SK-N-SH (cell line): ENCODE results near the gene SYCN. TPM values are rescaled to one million over a fixed set of nuclear protein-coding genes. Genes with fewer than 3 reads are reported as not detected.
"Not testable (repeated sequence)": the region's sequence is repeated elsewhere in the genome, so short reads cannot be mapped to it uniquely, and the experiment has no call there.

ENCODE experiments used
- CTCF ChIA-PET: fragments of 300-600, 350-600 bp; formaldehyde crosslinking; extraction: SDS; loops from one replicate; lab custom pipeline; 2021; lab: Yijun Ruan, JAX
- POLR2A ChIA-PET: fragments of 350-600 bp; sonication (Branson Sonifier 250); formaldehyde crosslinking; extraction: SDS; loops from one replicate; lab custom pipeline; 2020; ENCODE audit warnings: antibody characterized with exemption, inconsistent platforms; lab: Yijun Ruan, JAX
- DNase-seq: peaks from one replicate; pipeline ENCODE4 v3.0.0; 2012
- H2AFZ ChIP-seq: fragments of 200-600 bp; sonication (generic); 2 replicates; pipeline ENCODE4 v1.8.1; 2016; ENCODE audit warnings: antibody characterized with exemption, mild to moderate bottlenecking, low read depth
- H3F3A ChIP-seq: fragments of 200-600 bp; sonication (generic); replicated peaks from 2 replicates; pipeline ENCODE3; 2016; ENCODE audit warnings: antibody characterized with exemption, mild to moderate bottlenecking; ENCODE audit not compliant: insufficient read depth
- H3K27ac ChIP-seq, 2 experiments: fragments of 200-500 bp in 1 of 2; fragments of 200-600 bp in 1 of 2; sonication (Bioruptor generic) in 1 of 2; sonication (generic), shearing (Covaris generic) in 1 of 2; 2 replicates each; pipeline versions ENCODE4 v1.5.1 to v1.6.1; 2014 to 2016; ENCODE audit warnings: low read depth in 2 of 2, inconsistent platforms in 1 of 2, low read length in 1 of 2, mild to moderate bottlenecking in 1 of 2, mixed read lengths in 1 of 2
- H3K27me3 ChIP-seq: fragments of 200-600 bp; sonication (generic), shearing (Covaris generic); 2 replicates; pipeline ENCODE4 v1.6.1; 2016; ENCODE audit warnings: mixed run types; ENCODE audit not compliant: insufficient read depth
- H3K36me3 ChIP-seq, 2 experiments: fragments of 200-500 bp in 1 of 2; fragments of 200-600 bp in 1 of 2; sonication (Bioruptor generic) in 1 of 2; sonication (generic) in 1 of 2; replicated peaks in 1 of 2; 2 replicates each; pipeline versions ENCODE3 to v1.5.1; 2014 to 2016; ENCODE audit warnings: low read length in 1 of 2, mild to moderate bottlenecking in 1 of 2; ENCODE audit not compliant: insufficient read depth in 2 of 2, control insufficient read depth in 1 of 2
- H3K4me1 ChIP-seq, 2 experiments: fragments of 200-500 bp in 1 of 2; fragments of 200-600 bp in 1 of 2; sonication (Bioruptor generic) in 1 of 2; sonication (generic), shearing (Covaris generic) in 1 of 2; 2 replicates each; pipeline versions ENCODE4 v1.5.1 to v1.6.1; 2014 to 2016; ENCODE audit warnings: low read depth in 1 of 2, low read length in 1 of 2, mixed run types in 1 of 2; ENCODE audit not compliant: insufficient read depth in 2 of 2, control insufficient read depth in 1 of 2
- H3K4me2 ChIP-seq: fragments of 200-600 bp; sonication (generic), shearing (Covaris generic); 2 replicates; pipeline ENCODE4 v1.6.1; 2017; ENCODE audit warnings: mixed run types
- H3K4me3 ChIP-seq, 2 experiments: fragments of 200-500 bp in 1 of 2; fragments of 200-600 bp in 1 of 2; sonication (Bioruptor generic) in 1 of 2; sonication (generic), shearing (Covaris generic) in 1 of 2; 2 replicates each; pipeline versions ENCODE4 v1.5.1 to v1.8.1; 2014 to 2016; ENCODE audit warnings: low read depth in 2 of 2, inconsistent platforms in 1 of 2, low read length in 1 of 2, mild to moderate bottlenecking in 1 of 2, mixed read lengths in 1 of 2, moderate library complexity in 1 of 2
- H3K79me2 ChIP-seq: fragments of 200-600 bp; sonication (generic); 2 replicates; pipeline ENCODE4 v1.8.1; 2017; ENCODE audit warnings: mild to moderate bottlenecking; ENCODE audit not compliant: insufficient read depth
- H3K9ac ChIP-seq: fragments of 200-600 bp; sonication (generic); 2 replicates; pipeline ENCODE4 v1.6.1; 2017; ENCODE audit warnings: mixed run types
- H3K9me2 ChIP-seq: fragments of 200-600 bp; sonication (generic); 2 replicates; pipeline ENCODE4 v1.6.1; 2017; ENCODE audit warnings: mixed run types
- H3K9me3 ChIP-seq: fragments of 200-600 bp; sonication (generic); 2 replicates; pipeline ENCODE4 v1.6.1; 2017; ENCODE audit warnings: mixed run types, mild to moderate bottlenecking, moderate library complexity
- H4K20me1 ChIP-seq: fragments of 200-600 bp; sonication (generic); 2 replicates; pipeline ENCODE4 v1.6.1; 2017; ENCODE audit warnings: mild to moderate bottlenecking, mixed run types; ENCODE audit not compliant: insufficient read depth
- IRF3 ChIP-seq: fragments of 150-350 bp; IDR thresholded peaks from 2 replicates; pipeline ENCODE4 v1.6.1; 2016; ENCODE audit warnings: mild to moderate bottlenecking, low read depth, low read length
- JUND ChIP-seq: IDR thresholded peaks from 2 replicates; pipeline ENCODE4 v1.4.0; 2012
- MAX ChIP-seq: IDR thresholded peaks from 2 replicates; pipeline ENCODE4 v1.4.0; 2012; ENCODE audit warnings: low read depth
- POLR2AphosphoS5 ChIP-seq: IDR thresholded peaks from 2 replicates; pipeline ENCODE4 v1.6.1; 2012; ENCODE audit warnings: low read depth, low read length
- RXRA ChIP-seq: IDR thresholded peaks from 2 replicates; pipeline ENCODE4 v1.4.0; 2012; ENCODE audit warnings: low read depth, mild to moderate bottlenecking, borderline replicate concordance
- SIN3A ChIP-seq: IDR thresholded peaks from 2 replicates; pipeline ENCODE4 v1.6.1; 2012; ENCODE audit warnings: low read depth, mild to moderate bottlenecking, low read length, moderate library complexity, borderline replicate concordance
- USF2 ChIP-seq: fragments of 150-350 bp; IDR thresholded peaks from 2 replicates; pipeline ENCODE4 v1.6.1; 2017; ENCODE audit warnings: antibody characterized with exemption, low read length, low read depth, borderline replicate concordance
- YY1 ChIP-seq: IDR thresholded peaks from 2 replicates; pipeline ENCODE4 v1.4.0; 2012; ENCODE audit warnings: low read depth, mild to moderate bottlenecking
- WGBS: methylation state at CpG from one replicate; pipeline ENCODE4 v1.1.6; 2017; ENCODE audit warnings: low lambda C conversion rate; 5-methylcytosine and 5-hydroxymethylcytosine counted together
- polyA plus RNA-seq, 3 experiments: library from polyadenylated mRNA; depleted of rRNA; stranded (reverse); fragments of >200 nt; gene quantifications; 2 replicates each; pipeline ENCODE4 v1.2.3, GENCODE V29; 2012

Gene SYCN
- polyA plus RNA-seq, 1 of the 3 experiments (the other 2 are of a cell fraction): not detected

GRCh38 chr19:39245166-39245565, 41.1 kb upstream of the SYCN start:
- H3K4me3 ChIP-seq, H3K4me1 ChIP-seq, H3K27me3 ChIP-seq, H3K4me2 ChIP-seq, H4K20me1 ChIP-seq, H3K79me2 ChIP-seq, H3K9ac ChIP-seq, H3F3A ChIP-seq, H3K9me2 ChIP-seq, H2AFZ ChIP-seq, DNase-seq, H3K27ac ChIP-seq, POLR2A ChIA-PET, H3K9me3 ChIP-seq, CTCF ChIA-PET, H3K36me3 ChIP-seq: not testable (repeated sequence)
- WGBS: no CpG with 5 or more reads among the region's 1 CpG

GRCh38 chr19:39244410-39245100, 40.5 kb upstream of the SYCN start, which contains the start of gene IFNL3:
Gene IFNL3, minus strand, starts transcription at chr19:39245006. Its CDS starts 39 bp downstream, at chr19:39244967.
- H3K9me3 ChIP-seq, CTCF ChIA-PET, H2AFZ ChIP-seq, H3K4me1 ChIP-seq, H3K4me3 ChIP-seq, H4K20me1 ChIP-seq, H3K27me3 ChIP-seq, H3K79me2 ChIP-seq, DNase-seq, POLR2A ChIA-PET, H3K9me2 ChIP-seq, H3K36me3 ChIP-seq, H3K4me2 ChIP-seq, H3K27ac ChIP-seq, H3K9ac ChIP-seq, H3F3A ChIP-seq: not testable (repeated sequence)
- WGBS: 82% methylated on average over 6 of the region's 12 CpGs

- H3K27ac ChIP-seq, DNase-seq, POLR2A ChIA-PET, H2AFZ ChIP-seq, H3K9me3 ChIP-seq, H3F3A ChIP-seq, H3K4me3 ChIP-seq, H3K36me3 ChIP-seq, H3K79me2 ChIP-seq, CTCF ChIA-PET, H3K9ac ChIP-seq, H3K9me2 ChIP-seq, H4K20me1 ChIP-seq, H3K4me2 ChIP-seq, H3K27me3 ChIP-seq, H3K4me1 ChIP-seq: not testable (repeated sequence)
- WGBS: 77% methylated on average over 6 of the region's 13 CpGs
These were observed 39.7 kb upstream of the SYCN start for GRCh38 chr19:39243741-39244140.

- Histone ChIP-seq H3K4me3 (no peak overlapping the region), H3K9me3 (no peaks in the 10 kb centered on the region), H3K4me2 (no peak overlapping the region), H3K9me2 (no peaks in the 10 kb centered on the region), H4K20me1 (no peaks in the 10 kb centered on the region), H3K27ac (no peak overlapping the region), H2AFZ (no peak overlapping the region), H3K36me3 (no peaks in the 10 kb centered on the region), H3K27me3 (no peaks in the 10 kb centered on the region; the same call in 1 of the 2 replicates), H3K79me2 (no peaks in the 10 kb centered on the region), H3K9ac (no peak overlapping the region), H3K4me1 (no peaks in the 10 kb centered on the region), H3F3A (no peaks in the 10 kb centered on the region)
- WGBS: 86% methylated on average over 7 of the region's 7 CpGs
- ChIA-PET CTCF (no interaction called here), POLR2A (no interaction called here)
- no peak for TF ChIP-seq MAX
- TF ChIP-seq YY1: no peak
- no peak for TF ChIP-seq RXRA
- TF ChIP-seq JUND: no peak
- TF ChIP-seq IRF3: no peak
- no peak for TF ChIP-seq POLR2AphosphoS5
- no peak for TF ChIP-seq SIN3A
- no peak for TF ChIP-seq USF2
- no peak for DNase-seq
These were observed 36.4 kb upstream of the SYCN start for GRCh38 chr19:39240421-39240820.
